Uterus (tissue), 2 donors: Measurements from ENCODE around the gene ICE1.

Source experiments
- CTCF ChIP-seq, 4 experiments: fragments of 200-600 bp in 2 of 4; fragments of 450-650 bp in 2 of 4; sonication (generic) in 2 of 4; IDR thresholded peaks; one replicate each; pipeline ENCODE4 v1.5.1; 2016 to 2019; ENCODE audit warnings: antibody characterized with exemption in 4 of 4, mild to moderate bottlenecking in 2 of 4, moderate library complexity in 1 of 4
- POLR2A ChIP-seq, 2 donors: fragments of 450-650 bp; IDR thresholded peaks; one replicate each; pipeline ENCODE4 v1.6.1; 2016; ENCODE audit warnings: antibody characterized with exemption in 2 of 2, mild to moderate bottlenecking in 1 of 2, moderate library complexity in 1 of 2

DNA sequence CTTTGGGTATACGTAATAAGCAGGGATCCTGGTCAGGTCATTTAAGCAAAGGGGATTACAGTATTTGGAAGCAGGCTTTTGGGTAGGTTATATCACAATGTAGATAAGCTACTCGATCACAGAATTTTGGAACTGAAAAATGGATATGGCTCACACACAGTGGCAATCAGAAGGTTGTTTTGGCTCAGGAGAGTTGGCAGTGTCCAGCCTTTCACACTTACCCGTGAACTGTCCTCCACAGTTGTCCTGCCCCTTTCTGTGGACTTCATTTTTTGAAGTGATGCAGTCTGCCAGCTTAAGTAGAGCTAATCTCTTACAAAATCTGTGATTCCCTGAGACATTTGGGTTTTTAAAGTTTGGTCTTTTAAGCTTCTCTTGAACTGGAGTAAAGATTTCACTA, 30.7 kb downstream of the ICE1 start:
- TF ChIP-seq CTCF (IDR thresholded peaks at IDR 0.05), result no peak
- TF ChIP-seq POLR2A (IDR thresholded peaks at IDR 0.05), result no peak
